GM19023 (cell line): ENCODE results near the gene BTF3.

Experiments
- ATAC-seq: cut with Tn5 transposase; IDR thresholded peaks from one replicate; pipeline ENCODE4 v1.9.1; 2021; ENCODE audit warnings: mild to moderate bottlenecking, moderate library complexity; ENCODE audit not compliant: unreplicated experiment

BTF3 gene

GRCh38 chr5:73522989-73523388, 24.7 kb downstream of the BTF3 start:
- no peak for ATAC-seq

DNA sequence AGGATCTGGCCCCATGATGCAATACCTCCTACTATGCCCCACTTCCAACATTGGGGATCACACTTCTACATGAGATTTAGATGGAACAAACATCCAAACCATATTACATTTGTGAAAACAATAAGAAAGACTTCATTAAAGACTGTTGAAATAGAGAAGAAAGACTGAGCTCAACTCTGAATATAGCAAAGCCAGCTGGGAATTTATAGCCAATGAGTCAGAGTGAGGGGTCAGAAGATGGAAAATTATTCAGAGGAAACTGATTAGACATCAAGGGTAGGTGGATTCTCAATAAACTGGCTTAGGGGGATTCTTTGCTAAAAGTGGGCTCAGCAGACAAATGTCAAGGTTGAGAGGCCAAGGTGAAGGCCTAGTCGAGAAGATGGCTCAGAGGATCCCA, 25.6 kb downstream of the BTF3 start:
- ATAC-seq = no peak

GRCh38 chr5:73525606-73526203, 27.5 kb downstream of the BTF3 start:
- no peak for ATAC-seq

- ATAC-seq = no peak
Measured at GRCh38 chr5:73528248-73528647, 30.0 kb downstream of the BTF3 start.

- ATAC-seq = no peak
Measured at GRCh38 chr5:73529081-73529480, 30.8 kb downstream of the BTF3 start.

GRCh38 chr5:73531356-73531755, 33.1 kb downstream of the BTF3 start:
- no peak for ATAC-seq

DNA sequence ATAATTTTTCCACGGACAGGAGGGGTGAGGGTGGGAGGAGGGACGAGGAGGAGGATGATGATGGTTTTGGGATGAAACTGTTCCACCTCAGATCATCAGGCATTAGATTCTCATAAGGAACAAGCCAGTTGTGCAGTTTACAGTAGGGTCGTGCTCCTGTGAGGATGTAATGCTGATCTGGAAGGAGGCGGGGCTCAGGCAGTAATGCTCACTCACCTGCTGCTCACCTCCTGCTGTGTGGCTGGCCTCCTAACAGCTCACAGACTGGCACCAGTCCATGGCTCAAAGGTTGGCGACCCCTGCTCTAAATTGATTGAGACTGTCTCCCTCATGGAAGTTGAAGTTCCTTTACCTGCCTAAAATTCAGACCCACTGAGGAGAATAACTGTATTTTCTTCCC, 34.0 kb downstream of the BTF3 start:
- no peak for ATAC-seq

- ATAC-seq = no peak
Measured at GRCh38 chr5:73534011-73534644, 35.9 kb downstream of the BTF3 start.

DNA sequence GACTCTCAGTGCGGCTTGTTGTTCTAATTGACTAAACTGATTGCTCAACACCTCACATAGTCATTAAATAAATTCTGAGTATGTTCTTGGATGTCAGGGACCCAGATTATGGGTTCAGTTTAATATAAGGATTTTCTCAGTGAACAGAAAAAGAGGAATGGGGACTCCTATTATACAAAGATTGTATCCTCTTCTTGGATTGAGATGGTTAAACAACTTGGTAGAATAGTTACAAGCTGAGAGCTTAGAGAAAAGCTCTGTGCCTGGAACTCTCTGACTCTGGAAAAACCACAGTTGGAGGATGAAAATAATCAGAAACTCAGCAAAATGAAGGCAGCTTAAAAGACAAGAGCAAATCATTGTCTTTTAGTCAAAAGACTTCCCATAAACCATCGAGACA, 36.7 kb downstream of the BTF3 start:
- no peak for ATAC-seq

DNA sequence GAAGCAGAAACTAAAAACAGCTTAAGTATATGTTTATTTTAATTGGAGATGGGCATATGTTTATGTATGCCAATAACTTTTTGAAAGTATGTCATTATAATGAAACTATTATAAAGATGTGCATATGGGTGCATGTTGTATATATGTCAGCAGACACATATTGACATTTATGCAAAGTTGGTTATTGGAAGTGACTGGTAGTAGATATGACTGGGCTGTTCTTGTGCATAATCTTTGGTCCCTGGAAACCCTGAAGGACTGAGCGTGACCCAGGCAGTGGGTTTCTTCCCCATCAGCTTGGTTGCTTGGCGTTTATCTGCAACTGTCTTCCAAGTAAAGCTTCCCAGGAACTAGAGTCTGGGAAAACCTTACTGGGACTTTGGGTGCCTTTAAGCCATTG, 41.5 kb downstream of the BTF3 start:
- ATAC-seq = no peak

DNA sequence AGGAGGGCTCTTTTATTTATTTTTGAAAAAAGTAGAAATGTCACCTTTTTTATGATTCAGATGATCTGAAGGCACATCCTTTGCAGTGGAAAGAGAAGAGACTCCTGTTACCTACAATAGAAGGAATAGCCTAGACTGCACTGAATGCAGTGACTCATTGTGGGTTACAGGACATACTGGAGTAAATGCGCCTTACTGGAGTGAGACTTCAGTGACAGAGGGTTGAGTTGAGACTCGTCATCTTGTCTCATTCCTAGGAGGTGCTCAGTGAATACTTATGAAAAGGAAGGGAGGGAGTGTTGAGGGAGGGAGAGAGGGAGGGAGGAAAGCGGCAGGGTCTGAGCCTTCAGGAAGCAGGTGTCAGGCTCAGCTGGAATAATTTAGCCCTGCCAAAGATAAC, 42.0 kb downstream of the BTF3 start:
- no peak for ATAC-seq

DNA sequence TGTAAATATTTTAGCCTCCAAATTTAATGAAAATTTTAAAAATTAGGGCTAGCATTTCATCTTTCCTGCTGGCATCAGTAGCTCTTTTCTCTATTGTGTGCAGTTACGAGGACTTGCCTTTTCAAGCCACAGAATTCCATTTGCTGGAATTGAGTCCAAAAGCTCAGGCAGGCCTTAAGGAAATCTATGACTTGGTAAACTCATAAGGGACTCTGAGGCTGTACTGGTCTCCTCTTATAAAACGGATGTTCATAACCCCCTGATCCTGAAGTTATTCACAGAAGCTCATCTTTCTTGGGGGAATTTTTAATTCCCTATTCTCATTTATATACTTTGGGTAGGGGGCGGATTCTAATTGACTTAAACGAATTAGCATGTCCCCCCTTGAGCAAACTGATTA, 43.8 kb downstream of the BTF3 start:
- no peak for ATAC-seq

DNA sequence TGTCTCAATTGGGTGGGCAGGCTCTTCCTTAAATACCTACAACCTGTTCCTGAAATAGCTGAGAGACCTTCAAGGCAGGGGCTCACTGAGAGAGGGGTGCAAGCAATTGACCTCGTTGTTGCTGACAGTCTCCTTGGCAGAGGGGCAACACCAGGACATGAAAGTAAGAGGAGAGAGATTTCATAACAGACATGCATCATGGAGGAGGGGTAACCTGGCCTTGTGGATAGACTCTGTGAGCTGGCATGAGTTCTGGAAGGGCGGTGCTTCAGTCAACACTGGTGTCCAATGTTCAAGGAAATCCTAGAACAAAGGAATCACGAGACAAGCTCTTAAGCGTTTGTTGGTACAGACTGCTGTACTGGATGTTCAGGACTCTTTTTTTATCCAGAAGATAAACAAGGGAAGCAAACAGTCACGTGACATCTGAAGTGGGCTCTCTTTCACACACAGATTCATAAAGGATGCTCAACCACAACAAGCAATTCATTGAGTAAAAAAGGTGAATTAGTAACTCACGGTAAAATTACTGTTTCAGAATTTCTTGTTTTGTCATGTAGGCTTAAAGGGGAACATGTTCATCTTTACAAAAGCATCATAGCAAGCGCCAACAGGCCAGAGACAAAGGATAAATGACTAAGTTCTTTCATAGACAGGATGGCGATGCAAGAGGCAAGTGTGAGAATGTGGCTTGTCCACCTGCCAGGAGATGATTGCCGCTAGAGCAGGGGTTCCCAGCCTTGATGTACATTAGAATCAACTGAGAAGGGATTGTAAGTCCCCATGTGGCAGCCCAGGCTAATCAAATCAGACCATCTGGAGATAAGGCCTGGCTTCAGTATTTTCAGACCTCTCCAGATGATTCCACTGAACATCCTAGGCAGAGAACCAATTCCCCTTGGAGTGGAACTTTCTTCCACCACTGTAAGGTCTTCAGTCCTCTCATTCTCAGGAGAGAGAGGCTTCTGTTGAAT, 46.5 kb downstream of the BTF3 start:
- ATAC-seq = no peak

DNA sequence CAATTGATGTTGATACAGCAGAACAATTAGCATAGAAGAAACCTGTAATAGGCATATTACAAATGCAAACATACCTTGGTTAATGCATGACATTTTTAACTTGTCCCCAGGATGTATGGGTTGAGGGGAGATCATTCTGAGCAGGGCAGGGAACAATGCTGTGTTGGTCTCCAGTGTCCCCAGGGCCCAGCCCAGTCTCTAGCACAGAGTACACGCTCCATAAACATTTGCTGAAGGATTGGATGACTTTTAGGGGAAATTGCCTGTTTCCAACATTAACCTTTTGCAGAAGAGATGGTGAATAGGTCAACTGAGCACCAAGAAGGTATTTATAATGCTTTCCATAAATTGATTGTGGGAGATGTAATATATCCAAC, 47.1 kb downstream of the BTF3 start:
- no peak for ATAC-seq

DNA sequence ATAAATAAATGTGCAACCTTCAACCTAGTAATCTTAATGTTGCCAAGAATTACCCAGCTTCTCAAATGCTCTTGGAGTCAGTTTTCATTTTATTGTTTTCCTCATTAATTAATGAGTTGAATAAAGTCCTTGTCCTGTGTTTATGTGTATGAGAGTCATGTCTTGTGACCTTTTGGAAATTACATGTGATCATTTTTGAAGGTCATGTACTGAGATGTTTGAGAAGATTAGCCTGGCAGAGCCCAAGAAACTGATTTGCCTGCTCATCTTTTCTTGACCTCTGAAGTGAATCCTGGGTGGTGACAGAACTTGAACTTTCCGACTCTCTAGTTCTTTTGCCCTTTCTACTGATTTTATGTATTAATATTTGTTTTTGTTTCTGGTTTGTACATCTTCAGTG, 51.8 kb downstream of the BTF3 start:
- ATAC-seq = no peak

GRCh38 chr5:73552642-73553041, 54.4 kb downstream of the BTF3 start:
- no peak for ATAC-seq
